ENCODE results near the gene CD79A.

DNA sequence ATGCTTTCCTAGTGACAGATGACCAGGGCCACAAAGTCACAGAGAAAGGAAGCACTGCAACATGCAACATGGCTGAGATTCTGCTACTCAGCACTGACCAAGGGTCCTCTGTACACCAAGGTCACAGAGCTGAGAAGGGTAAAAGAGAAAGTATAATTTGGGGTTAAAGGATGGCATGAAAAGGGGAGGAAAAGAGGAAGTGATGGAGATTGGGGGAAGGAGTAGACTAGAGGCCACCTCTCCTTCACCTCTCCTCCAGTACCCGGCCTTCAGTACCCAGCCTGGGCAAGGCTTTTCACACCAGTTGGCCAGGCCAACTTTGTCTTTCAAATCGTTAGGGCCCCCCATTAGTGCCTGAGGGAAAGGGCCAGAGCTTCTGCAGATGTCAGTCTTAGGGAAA lies 23.3 kb upstream of the CD79A start:
- TF ChIP-seq, protein P1, sequence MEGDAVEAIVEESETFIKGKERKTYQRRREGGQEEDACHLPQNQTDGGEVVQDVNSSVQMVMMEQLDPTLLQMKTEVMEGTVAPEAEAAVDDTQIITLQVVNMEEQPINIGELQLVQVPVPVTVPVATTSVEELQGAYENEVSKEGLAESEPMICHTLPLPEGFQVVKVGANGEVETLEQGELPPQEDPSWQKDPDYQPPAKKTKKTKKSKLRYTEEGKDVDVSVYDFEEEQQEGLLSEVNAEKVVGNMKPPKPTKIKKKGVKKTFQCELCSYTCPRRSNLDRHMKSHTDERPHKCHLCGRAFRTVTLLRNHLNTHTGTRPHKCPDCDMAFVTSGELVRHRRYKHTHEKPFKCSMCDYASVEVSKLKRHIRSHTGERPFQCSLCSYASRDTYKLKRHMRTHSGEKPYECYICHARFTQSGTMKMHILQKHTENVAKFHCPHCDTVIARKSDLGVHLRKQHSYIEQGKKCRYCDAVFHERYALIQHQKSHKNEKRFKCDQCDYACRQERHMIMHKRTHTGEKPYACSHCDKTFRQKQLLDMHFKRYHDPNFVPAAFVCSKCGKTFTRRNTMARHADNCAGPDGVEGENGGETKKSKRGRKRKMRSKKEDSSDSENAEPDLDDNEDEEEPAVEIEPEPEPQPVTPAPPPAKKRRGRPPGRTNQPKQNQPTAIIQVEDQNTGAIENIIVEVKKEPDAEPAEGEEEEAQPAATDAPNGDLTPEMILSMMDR (IDR thresholded peaks at IDR 0.05), result no peak
- TF ChIP-seq ZFX (IDR thresholded peaks at IDR 0.05; ENCODE audit: borderline replicate concordance), result no peak
